ENCODE measurements around the gene CYLD.

CYLD gene

GRCh38 chr16:50737420-50737959 is 4.4 kb upstream of the CYLD start:
- DNase-seq = no peak
- H3K27ac ChIP-seq = no peak overlapping the region
- no peaks in the 10 kb centered on the region for H3K36me3 ChIP-seq (replicated peaks)
- TF ChIP-seq, protein P1, sequence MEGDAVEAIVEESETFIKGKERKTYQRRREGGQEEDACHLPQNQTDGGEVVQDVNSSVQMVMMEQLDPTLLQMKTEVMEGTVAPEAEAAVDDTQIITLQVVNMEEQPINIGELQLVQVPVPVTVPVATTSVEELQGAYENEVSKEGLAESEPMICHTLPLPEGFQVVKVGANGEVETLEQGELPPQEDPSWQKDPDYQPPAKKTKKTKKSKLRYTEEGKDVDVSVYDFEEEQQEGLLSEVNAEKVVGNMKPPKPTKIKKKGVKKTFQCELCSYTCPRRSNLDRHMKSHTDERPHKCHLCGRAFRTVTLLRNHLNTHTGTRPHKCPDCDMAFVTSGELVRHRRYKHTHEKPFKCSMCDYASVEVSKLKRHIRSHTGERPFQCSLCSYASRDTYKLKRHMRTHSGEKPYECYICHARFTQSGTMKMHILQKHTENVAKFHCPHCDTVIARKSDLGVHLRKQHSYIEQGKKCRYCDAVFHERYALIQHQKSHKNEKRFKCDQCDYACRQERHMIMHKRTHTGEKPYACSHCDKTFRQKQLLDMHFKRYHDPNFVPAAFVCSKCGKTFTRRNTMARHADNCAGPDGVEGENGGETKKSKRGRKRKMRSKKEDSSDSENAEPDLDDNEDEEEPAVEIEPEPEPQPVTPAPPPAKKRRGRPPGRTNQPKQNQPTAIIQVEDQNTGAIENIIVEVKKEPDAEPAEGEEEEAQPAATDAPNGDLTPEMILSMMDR (IDR thresholded peaks at IDR 0.05; ENCODE audit: low read depth, low read length, missing control alignments) = no peak
- H3K27me3 ChIP-seq (replicated peaks) = no peaks in the 10 kb centered on the region
- in situ Hi-C loops (cut with HindIII; ENCODE audit: low pct_ligation_motif_present, low sequenced_read_pairs) = no loop called here
- no peak overlapping the region for H3K4me3 ChIP-seq (ENCODE audit: low read depth, low read length)

DNA sequence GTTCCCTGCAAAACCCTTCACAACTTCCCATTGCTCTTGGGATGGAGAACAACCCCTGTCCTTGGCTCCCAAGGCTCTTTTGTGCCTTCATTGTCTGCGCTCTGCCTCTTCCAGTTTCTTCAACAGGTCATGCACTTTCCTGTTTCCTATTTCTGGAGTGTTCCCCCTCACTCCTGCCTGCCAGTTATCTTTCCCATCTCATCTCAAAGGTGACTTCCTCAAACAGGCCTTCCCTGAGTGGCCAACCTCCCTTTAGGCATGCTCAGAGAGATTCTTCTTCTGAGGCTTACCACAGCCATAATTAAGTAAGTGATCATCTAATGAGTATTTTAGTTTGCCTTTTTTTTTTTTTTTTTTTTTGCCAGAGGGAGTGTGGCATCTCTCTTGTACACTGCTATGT is 2.9 kb upstream of the CYLD start:
- Histone ChIP-seq H3K36me3 (replicated peaks) (no peaks in the 10 kb centered on the region), H3K4me3 (ENCODE audit: low read depth, low read length) (no peak overlapping the region), H3K27me3 (replicated peaks) (no peaks in the 10 kb centered on the region), H3K27ac (no peak overlapping the region)
- TF ChIP-seq, protein P1 (IDR thresholded peaks at IDR 0.05; ENCODE audit: low read depth, low read length, missing control alignments) = no peak
- in situ Hi-C loops (cut with HindIII; ENCODE audit: low pct_ligation_motif_present, low sequenced_read_pairs) = no loop called here
- DNase-seq = no peak

DNA sequence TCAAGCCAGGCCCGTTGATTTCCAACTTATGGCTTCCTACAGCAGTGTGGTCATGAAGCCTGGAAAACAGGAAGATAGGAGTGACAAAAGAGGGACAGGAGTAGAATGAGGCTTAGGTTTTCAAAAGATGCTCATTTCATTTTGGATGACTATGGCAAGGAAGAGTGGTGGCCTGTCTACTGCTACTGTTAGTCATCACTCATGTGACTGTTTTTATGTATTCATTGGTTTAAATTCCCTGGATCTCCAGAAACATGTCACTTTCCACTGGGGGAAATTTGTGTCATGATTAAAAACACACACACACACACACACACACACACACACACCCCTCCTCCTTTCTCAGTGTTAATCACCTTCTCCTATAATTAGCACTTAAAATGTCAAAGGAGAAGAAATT is 1.1 kb upstream of the CYLD start:
- in situ Hi-C loops (cut with HindIII; ENCODE audit: low pct_ligation_motif_present, low sequenced_read_pairs) = no loop called here
- Histone ChIP-seq H3K36me3 (replicated peaks) (no peaks in the 10 kb centered on the region), H3K27me3 (replicated peaks) (no peaks in the 10 kb centered on the region), H3K4me3 (ENCODE audit: low read depth, low read length) (no peak overlapping the region), H3K27ac (no peak overlapping the region)
- TF ChIP-seq, protein P1 (IDR thresholded peaks at IDR 0.05; ENCODE audit: low read depth, low read length, missing control alignments) = no peak
- DNase-seq = no peak

- Histone ChIP-seq H3K36me3 (replicated peaks) (no peaks in the 10 kb centered on the region), H3K27me3 (replicated peaks) (no peaks in the 10 kb centered on the region), H3K27ac (peak overlapping the region; percentile 6), H3K4me3 (ENCODE audit: low read depth, low read length) (peak overlapping the region; percentile 49)
- DNase-seq = no peak
- TF ChIP-seq, protein P1 (IDR thresholded peaks at IDR 0.05; ENCODE audit: low read depth, low read length, missing control alignments) = no peak
- in situ Hi-C loops (cut with HindIII; ENCODE audit: low pct_ligation_motif_present, low sequenced_read_pairs) = no loop called here
Observed at GRCh38 chr16:50741225-50741780, 583 bp upstream of the CYLD start.

DNA sequence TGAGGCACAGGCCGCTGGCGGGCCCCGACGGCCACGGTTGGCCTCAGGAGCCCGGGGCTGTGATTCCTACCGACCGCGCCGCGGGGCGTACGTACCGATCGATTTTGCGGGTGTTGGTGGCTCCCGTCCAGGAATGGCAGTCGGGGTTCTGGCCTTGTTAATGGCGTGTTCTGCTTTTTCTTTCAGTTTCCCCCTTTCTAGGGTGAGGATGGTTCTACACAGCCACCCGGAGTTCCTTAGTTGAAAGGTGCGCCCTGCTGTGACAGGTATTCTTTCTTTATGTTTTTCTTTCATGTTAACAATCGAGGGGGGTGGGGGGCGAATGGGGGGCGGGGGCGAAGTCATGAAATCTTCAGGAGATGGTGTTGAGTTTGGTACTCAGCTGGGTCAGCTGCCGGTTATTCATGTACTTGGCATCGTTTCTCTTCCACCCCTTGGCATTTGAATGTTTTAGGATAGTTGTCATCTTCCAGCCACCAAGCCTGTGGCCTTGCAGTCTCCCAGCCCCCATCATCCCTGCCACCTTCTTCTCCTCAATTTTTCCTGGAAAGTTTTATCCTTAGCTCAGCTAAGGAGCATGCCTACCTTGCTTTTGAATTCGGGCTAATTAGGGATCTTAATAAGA is 802 bp downstream of the CYLD start:
- Histone ChIP-seq H3K27ac (peak overlapping the region; percentile 60), H3K4me3 (ENCODE audit: low read depth, low read length) (peak overlapping the region; percentile 77), H3K27me3 (replicated peaks) (no peaks in the 10 kb centered on the region), H3K36me3 (replicated peaks) (no peaks in the 10 kb centered on the region)
- in situ Hi-C loops (cut with HindIII; ENCODE audit: low pct_ligation_motif_present, low sequenced_read_pairs) = no loop called here
- TF ChIP-seq, protein P1 (IDR thresholded peaks at IDR 0.05; ENCODE audit: low read depth, low read length, missing control alignments) = no peak
- DNase-seq = no peak
